Neural crest cell (in vitro differentiated cells): ENCODE measurements around the gene LMCD1. TPM values are rescaled to one million over a fixed set of nuclear protein-coding genes. Genes with fewer than 3 reads are reported as not detected.

Experiments used
- DNase-seq: peaks from one replicate; pipeline ENCODE4 v3.0.0; 2021; ENCODE audit warnings: low read depth, mixed read lengths, low spot score
- H3K27ac Mint-ChIP-seq: one replicate; pipeline ENCODE4 v1.8.0; 2021; ENCODE audit warnings: mild to moderate bottlenecking, mixed read lengths; ENCODE audit not compliant: unreplicated experiment
- H3K27me3 Mint-ChIP-seq: 2 replicates; pipeline ENCODE4 v1.8.0; 2021; ENCODE audit warnings: low read depth, mild to moderate bottlenecking, mixed read lengths
- H3K36me3 Mint-ChIP-seq: 2 replicates; pipeline ENCODE4 v1.8.0; 2021; ENCODE audit warnings: low read depth, mild to moderate bottlenecking, mixed read lengths
- H3K4me1 Mint-ChIP-seq: 2 replicates; pipeline ENCODE4 v1.8.0; 2021; ENCODE audit warnings: mixed read lengths
- H3K4me3 Mint-ChIP-seq: one replicate; pipeline ENCODE4 v1.8.0; 2021; ENCODE audit warnings: mild to moderate bottlenecking, mixed read lengths
- H3K9me3 Mint-ChIP-seq: 2 replicates; pipeline ENCODE4 v1.8.0; 2021; ENCODE audit warnings: mixed read lengths
- total RNA-seq: library from RNA; stranded (reverse); gene quantifications from 2 replicates; pipeline ENCODE4 v1.2.1, GENCODE V29; 2021
- TF ChIP-seq, protein P1 (sequence below): fragments of 200-600 bp; sonication (generic); conservative IDR thresholded peaks from 2 replicates; pipeline ENCODE4 v1.5.0; 2021; ENCODE audit warnings: antibody characterized with exemption, mild to moderate bottlenecking

Gene LMCD1
- total RNA-seq, 1 donor from 2014 or later, result 28.4 TPM

- Mint-ChIP-seq H3K4me1 (peaks cover 81% of the 10 kb centered on the region), H3K4me3 (peak overlapping the region; percentile 94)
These were observed 1.2 kb upstream of the LMCD1 start for GRCh38 chr3:8500319-8500988.

DNA sequence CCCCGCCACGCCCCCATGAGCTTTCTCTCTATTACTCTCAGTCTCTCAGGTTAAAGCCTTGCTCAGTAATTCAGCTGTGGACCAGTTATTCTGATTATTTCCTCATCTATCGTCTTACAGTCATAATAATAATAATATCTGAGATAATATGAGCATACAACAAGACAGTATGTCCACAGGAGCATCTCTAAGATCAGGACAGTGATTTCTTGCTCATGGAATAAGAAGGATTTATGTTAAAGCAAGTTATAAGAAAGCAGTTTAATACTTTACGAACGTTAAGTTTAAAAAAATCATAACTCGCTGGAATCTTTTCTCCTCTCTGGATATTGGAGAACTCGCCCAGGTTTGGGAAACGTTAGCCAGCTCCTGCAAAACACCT lies 643 bp upstream of the LMCD1 start:
- H3K27me3 Mint-ChIP-seq, result no peaks in the 10 kb centered on the region
- peaks cover 5% of the 10 kb centered on the region for H3K9me3 Mint-ChIP-seq
- DNase-seq, result no peak
- peak overlapping the region; percentile 94 for H3K4me3 Mint-ChIP-seq
- peaks cover 5% of the 10 kb centered on the region for H3K36me3 Mint-ChIP-seq
- peak overlapping the region; percentile 99 for H3K27ac Mint-ChIP-seq
- peaks cover 86% of the 10 kb centered on the region for H3K4me1 Mint-ChIP-seq
- TF ChIP-seq, protein P1, sequence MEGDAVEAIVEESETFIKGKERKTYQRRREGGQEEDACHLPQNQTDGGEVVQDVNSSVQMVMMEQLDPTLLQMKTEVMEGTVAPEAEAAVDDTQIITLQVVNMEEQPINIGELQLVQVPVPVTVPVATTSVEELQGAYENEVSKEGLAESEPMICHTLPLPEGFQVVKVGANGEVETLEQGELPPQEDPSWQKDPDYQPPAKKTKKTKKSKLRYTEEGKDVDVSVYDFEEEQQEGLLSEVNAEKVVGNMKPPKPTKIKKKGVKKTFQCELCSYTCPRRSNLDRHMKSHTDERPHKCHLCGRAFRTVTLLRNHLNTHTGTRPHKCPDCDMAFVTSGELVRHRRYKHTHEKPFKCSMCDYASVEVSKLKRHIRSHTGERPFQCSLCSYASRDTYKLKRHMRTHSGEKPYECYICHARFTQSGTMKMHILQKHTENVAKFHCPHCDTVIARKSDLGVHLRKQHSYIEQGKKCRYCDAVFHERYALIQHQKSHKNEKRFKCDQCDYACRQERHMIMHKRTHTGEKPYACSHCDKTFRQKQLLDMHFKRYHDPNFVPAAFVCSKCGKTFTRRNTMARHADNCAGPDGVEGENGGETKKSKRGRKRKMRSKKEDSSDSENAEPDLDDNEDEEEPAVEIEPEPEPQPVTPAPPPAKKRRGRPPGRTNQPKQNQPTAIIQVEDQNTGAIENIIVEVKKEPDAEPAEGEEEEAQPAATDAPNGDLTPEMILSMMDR, result no peak

More at GRCh38 chr3:8500319-8500988, 1.2 kb upstream of the LMCD1 start:
- H3K27ac Mint-ChIP-seq, result peak overlapping the region; percentile 96
- H3K27me3 Mint-ChIP-seq, result no peaks in the 10 kb centered on the region
- peak; percentile 25 for DNase-seq
- H3K36me3 Mint-ChIP-seq, result peaks cover 5% of the 10 kb centered on the region
- TF ChIP-seq, protein P1, result no peak
- peaks cover 5% of the 10 kb centered on the region for H3K9me3 Mint-ChIP-seq

- no peak overlapping the region for H3K27ac Mint-ChIP-seq
- peak overlapping the region; percentile 73 for H3K4me3 Mint-ChIP-seq
- no peaks in the 10 kb centered on the region for H3K9me3 Mint-ChIP-seq
- no peak for DNase-seq
- H3K36me3 Mint-ChIP-seq, result peaks cover under 1% of the 10 kb centered on the region
- TF ChIP-seq, protein P1, result no peak
- peaks cover 89% of the 10 kb centered on the region for H3K4me1 Mint-ChIP-seq
- H3K27me3 Mint-ChIP-seq, result no peaks in the 10 kb centered on the region
These were observed 1.8 kb downstream of the LMCD1 start for GRCh38 chr3:8503461-8503860.

GRCh38 chr3:8503871-8504610 lies 2.4 kb downstream of the LMCD1 start:
- Mint-ChIP-seq H3K36me3 (peaks cover 4% of the 10 kb centered on the region), H3K27me3 (no peaks in the 10 kb centered on the region), H3K27ac (no peak overlapping the region), H3K9me3 (no peaks in the 10 kb centered on the region), H3K4me1 (peaks cover 83% of the 10 kb centered on the region), H3K4me3 (peak overlapping the region; percentile 73)
- no peak for DNase-seq
- TF ChIP-seq, protein P1, result no peak

- TF ChIP-seq, protein P1, result no peak
- H3K27ac Mint-ChIP-seq, result no peak overlapping the region
- no peak for DNase-seq
- peak overlapping the region; percentile 73 for H3K4me3 Mint-ChIP-seq
- peaks cover 7% of the 10 kb centered on the region for H3K36me3 Mint-ChIP-seq
- peaks cover 80% of the 10 kb centered on the region for H3K4me1 Mint-ChIP-seq
- H3K9me3 Mint-ChIP-seq, result no peaks in the 10 kb centered on the region
- H3K27me3 Mint-ChIP-seq, result no peaks in the 10 kb centered on the region
These were observed 3.0 kb downstream of the LMCD1 start for GRCh38 chr3:8504611-8504973.
